Retina (tissue), 1 donor: ENCODE measurements around the gene ARMH4.

Experiments used
- DNase-seq: peaks from one replicate; pipeline ENCODE4 v3.0.0-alpha.2; 2016

ARMH4 gene, protein sequence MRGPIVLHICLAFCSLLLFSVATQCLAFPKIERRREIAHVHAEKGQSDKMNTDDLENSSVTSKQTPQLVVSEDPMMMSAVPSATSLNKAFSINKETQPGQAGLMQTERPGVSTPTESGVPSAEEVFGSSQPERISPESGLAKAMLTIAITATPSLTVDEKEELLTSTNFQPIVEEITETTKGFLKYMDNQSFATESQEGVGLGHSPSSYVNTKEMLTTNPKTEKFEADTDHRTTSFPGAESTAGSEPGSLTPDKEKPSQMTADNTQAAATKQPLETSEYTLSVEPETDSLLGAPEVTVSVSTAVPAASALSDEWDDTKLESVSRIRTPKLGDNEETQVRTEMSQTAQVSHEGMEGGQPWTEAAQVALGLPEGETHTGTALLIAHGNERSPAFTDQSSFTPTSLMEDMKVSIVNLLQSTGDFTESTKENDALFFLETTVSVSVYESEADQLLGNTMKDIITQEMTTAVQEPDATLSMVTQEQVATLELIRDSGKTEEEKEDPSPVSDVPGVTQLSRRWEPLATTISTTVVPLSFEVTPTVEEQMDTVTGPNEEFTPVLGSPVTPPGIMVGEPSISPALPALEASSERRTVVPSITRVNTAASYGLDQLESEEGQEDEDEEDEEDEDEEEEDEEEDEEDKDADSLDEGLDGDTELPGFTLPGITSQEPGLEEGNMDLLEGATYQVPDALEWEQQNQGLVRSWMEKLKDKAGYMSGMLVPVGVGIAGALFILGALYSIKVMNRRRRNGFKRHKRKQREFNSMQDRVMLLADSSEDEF

DNA sequence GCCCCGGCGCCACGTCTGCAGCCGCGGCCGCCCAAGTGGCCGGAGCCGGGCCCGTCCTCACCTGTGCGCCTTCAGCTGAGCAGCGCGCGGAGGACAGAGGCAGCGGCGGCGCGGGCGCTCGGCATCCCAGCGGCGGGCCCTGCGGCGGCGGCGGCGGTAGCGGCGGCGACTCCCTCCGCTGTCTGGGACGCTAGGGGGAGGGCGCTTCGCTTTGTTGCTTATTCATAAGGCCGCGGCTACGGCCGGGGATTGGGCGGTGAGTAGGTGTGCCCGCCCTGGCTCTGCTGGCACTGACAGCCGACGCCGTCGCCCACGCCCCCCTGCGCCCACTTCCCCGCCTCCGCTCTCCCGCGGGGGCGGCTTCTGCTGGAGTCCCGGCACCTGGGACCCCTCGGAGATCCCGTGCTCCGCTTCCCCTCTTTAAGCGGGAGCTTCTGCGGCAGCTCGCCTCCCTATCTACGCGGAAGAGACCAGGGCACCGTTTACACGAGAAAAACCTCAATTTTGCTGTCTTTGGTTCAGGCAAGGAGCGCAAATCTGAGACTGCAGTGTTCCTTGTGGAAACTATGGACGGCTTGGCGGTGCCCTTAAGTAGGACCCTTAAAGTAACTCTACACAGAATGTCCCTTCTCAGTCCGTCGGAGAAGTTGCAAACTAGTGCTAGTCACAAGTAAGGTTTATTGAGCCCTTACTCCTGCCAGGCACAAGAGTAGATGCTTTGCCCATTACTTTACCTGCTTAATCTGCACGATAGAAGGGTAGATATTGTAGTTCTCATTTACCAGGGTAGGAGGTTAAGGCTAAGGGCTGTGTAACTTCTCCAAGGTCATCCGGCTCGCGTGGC is at the start of gene ARMH4:
TSS of gene ARMH4 (minus strand) at position 200 of the 844 bp plus-strand sequence. CDS start 12,855 bp downstream, outside the sequence.
- peak; percentile 91 for DNase-seq

GRCh38 chr14:58200846-58201245 is 48.8 kb upstream of the ARMH4 start:
- DNase-seq = no peak

DNA sequence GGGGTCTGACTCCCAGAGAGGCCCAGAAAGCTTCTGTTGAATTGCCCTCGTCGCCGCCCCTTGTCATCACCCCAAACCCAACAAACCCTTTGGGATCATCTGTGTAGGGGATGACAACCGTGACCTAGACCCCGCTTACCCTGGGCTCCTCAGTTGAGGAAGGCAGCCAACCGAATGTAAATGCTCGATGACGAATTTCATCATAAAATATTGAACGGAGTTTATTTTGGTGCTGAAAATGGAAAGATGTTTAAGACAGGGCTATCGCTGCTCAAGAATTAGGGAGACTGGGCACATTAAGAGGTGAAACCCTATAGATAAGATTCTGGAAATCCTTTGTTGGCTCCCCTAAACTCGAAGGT is 48.4 kb upstream of the ARMH4 start:
- DNase-seq = no peak

GRCh38 chr14:58199726-58200479 is 47.9 kb upstream of the ARMH4 start, which contains the start of gene ACTR10:
Gene ACTR10, plus strand, starts transcription at chr14:58200149. Its CDS starts 69 bp downstream, at chr14:58200218.
- DNase-seq = peak; percentile 93

DNA sequence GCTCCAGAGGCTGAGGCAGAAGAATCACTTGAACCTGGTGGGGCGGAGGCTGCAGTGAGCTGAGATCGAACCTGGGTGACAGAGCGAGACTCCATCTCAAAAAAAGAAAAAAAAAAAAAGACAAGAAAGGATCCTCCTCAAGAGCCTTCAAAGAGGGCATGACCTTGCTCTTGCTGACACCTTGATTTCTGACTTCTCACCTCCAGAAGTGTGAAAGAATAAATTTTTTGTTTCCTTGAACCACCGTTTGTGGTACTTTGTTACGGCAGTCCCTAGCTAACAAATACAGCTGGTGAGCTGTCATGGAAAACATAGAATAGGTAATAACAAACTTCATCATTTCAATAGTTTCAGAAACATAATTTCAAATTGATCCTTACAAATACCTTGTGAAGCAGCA is 46.1 kb upstream of the ARMH4 start:
- no peak for DNase-seq

- no peak for DNase-seq
These were observed 44.2 kb upstream of the ARMH4 start for GRCh38 chr14:58196198-58196597.

DNA sequence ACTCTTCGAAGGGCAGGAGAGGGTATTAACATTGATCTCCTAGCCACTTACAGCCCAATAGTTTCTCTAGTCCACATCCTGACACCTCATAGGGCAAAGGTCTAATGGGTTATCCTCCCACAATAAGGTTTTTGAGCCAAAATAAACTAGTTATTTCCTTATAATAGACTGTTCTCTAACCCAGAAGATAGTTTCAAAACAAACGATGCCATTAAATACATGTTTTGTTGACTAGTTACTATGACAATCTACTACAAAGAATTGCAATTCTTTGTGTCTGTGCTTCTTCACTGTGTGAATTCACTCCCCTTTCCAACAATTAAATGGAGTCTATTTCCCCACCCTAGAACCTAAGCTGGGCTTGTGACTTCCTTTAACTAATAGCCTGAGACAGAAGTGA is 41.5 kb upstream of the ARMH4 start:
- no peak for DNase-seq

GRCh38 chr14:58191763-58192601 is 40.0 kb upstream of the ARMH4 start:
- no peak for DNase-seq

GRCh38 chr14:58189176-58189575 is 37.2 kb upstream of the ARMH4 start:
- DNase-seq = no peak

DNA sequence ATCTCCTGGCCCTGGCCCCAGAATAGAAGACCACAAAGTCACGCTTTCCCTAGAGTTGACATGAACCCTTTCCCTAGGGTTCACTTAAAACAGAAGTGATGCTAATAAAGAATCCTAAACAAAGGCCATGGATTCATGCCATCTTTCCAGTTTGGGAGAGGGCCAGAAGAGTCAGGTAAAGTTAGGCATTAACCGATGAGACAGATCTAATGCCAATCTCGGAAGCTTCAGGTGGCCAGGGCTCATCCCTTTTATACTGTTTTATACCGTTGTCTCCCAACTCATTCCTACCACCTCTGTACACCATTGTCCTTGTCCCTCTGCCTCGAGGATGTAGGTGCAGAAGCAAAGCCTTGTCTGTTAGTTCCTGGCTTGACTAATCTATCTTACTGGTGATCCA is 25.1 kb upstream of the ARMH4 start:
- no peak for DNase-seq

DNA sequence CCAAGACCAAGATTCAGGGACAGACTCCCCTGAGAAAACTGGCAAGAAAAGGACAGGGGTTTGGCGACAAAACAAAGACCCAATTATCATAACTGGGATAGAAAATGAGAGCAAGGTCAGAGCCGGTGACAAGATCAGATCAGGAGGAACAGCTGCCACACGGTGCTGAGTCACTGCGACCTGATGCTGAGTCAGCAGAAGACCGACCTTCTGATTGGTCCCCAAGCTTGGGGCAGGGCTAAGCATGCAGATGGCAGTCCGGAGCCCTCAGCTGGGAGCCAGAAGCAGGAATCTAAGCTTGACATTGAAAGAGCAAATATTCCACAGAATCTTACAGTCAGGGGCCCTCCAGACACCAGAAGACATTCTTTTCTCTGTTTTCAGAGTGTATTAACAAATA is 19.1 kb upstream of the ARMH4 start:
- DNase-seq = peak; percentile 60

DNA sequence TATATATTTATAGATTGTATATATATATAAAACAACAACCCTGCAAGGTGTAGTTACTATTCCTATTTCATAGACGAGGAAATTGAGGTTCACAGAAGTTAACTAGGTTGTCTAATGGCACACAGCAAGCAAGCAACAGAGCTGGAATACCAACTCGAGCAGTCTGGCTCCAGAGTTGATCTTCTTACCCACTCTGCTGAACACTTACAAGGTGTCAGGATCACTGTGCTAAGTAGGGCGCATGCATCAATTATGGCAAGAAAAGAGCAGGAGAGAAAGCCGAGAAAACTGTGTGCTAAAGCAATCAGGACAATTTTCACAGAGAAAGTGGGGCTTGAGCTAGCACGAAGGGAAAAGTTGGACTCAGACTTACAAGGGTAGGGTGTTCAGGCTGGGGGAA is 15.9 kb upstream of the ARMH4 start:
- DNase-seq = no peak

DNA sequence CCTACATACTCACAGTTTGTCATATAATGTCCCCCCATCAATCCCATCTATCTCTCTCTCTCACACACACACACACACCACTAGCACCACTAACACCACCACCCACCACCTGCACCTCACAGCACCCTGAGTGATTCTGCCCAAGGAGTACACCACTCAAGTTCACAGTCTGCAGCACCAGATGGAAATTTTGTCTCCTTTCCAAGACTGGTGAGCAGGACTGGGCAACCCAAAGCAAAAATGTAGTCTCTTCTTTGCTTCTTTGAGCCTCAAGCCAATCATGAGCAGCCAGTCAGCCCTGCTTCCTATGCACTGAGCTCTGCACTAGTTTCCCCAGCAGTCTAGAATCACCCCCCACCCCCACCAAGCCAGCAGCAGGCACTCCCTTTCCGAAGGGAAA is 15.0 kb upstream of the ARMH4 start:
- DNase-seq = no peak

DNA sequence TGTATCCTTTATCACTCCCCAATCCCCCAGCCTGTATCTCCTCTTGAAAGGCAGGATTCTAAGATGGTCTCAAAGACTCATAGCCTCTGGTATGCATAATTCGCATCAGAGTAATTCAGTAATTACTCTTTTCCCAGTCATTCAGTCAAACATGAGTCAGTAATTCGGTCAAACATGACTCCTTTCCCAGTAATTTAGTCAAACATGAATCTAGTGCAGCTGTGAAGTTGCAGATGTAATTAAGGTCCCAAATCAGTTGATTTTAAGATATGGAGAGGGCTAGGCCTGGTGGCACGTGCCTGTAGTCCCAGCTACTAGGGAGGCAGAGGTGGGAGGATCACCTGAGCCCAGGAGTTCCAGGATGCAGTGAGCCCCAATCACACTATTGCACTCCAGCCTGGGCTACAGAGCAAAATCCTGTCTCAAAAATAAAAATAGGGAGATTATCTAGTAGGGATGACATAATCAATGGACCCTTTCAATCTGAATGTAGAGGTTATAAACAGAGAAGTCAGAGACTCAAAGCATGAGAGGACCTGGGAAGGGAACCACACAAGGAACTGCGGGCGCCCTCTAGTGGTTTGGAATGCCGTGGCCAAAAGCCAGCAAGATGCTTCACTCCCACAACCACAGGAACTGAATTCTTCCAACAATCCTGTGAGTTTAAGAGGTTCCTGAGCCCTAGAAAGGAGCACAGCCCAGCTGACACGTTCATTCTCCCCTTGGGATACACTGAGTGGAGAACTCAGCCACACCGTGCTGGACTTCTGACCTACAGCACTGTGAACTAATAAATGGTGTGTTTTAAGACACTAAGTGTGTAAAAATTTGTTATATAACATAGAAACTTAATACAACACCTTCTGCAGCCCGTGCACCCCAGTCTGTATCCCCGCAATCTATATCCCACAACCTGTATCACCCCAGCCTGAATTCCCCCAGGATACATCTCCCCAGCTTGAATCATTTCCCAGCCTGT is 14.3 kb upstream of the ARMH4 start:
- DNase-seq = peak; percentile 77

GRCh38 chr14:58160561-58160960 is 8.5 kb upstream of the ARMH4 start:
- no peak for DNase-seq

DNA sequence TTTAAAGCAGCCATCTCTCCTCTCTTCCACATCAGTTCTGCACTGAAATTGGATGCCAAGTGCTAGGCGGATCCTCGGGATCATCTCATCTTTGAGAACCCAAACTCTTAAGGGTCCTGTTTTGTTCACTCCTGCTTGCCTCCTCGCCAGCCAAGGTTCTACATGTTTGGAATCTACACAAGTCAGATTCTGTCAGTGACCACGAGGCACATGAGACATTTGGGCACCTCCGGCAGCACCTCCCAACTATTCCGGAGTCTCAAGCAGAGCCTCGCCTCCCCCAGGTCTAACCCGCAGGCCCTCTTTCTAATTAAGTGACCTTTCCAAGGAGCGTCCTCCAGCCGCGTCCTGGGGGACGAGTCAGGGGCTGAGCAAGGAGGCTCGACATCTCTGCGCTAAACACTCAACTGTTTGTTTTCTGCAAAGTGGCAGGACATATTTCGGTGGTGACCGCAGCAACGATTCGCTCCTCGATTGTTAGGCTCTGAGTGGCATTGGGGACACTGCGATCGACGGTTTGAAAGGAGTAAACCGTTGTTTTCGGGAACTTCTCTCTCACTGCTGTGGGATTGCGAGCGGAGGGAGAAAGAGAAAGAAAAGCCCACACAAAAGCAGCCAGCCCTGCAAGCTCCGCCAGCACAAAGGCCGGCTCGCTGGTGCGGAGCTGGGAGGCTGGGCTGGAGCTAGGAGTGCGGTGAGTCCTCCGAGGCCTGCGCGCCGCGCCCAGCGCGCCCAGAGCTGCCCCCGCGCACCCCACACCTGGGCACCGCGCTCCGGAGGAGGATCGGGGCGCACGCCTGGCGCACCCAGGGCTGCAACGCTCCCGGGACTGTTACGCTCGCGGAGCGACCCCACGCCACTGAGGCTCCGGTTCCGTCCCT is 640 bp downstream of the ARMH4 start:
- peak; percentile 88 for DNase-seq

DNA sequence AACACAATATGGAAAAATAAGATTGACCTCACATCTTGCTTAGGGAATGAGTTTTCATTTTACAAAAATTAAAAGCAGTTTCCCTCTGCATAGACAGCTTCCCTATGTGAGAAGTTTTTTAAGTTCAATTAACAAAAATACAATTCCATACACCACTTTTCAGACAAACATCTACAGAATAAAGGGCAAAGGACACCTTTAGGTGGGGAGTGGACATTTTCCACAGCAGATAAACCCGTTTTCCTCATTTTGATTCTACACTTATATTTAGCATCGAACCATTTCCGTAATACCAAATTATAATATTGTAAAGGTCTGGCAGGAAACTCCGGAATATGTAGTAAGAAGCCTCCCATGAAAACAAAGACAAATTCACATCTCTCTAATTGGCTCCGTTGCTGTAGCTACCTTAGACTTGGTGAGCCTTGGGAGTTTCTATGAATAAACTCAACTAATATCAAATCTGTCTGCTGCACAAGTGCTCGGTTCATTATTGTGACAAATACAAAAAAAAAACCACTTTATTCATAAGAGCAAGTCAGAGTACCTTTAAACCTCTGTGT is 1.7 kb downstream of the ARMH4 start:
- no peak for DNase-seq

DNA sequence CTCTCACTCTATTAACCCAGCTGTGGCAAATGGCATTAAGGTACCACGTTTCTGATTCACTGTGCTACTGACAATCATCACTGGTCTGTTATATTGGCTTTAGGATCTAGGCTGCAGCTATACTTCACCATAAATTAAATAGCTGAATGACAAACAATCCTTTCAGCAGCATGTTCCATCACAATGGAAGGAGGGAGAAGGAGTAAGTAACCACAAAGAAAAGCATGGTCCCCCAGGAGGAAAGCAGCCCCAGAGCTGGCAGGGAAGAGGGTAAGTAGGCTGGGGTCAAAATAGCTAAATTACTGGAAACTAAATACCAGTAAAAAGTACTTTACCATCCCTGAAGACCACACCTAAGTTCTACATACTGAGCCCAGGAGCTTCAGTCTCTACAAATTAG is 2.8 kb downstream of the ARMH4 start:
- DNase-seq = no peak

DNA sequence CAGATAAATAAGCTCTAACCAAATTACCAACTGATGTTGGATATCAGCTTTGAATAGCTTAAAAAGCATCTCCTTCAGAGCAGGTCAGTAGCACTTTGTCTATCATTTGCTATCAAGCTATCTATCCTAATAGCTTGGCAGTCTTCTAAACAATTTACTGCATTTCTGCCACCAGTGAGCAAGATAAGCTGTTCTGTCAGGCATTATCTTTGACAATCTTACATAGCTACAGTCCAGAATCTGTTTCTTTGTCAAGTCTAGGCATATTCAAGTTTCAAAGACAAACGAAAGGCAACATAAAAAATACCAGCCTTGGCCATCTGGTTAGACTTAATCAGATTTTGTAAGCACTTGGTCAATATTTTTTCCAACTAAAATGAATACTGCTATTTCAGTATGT is 5.6 kb downstream of the ARMH4 start:
- DNase-seq = no peak
